Activated CD4-positive, CD25-positive, alpha-beta regulatory T cell treated with anti-CD3 and anti-CD28 coated beads, Interleukin-2, amount 50 U/mL, for 16 hours (primary cell): ENCODE measurements around the gene PRMT1.

ENCODE experiments used
- DNase-seq: peaks from one replicate; pipeline ENCODE4 v3.0.0-alpha.2; 2020; ENCODE audit warnings: low read depth, low spot score

Gene PRMT1

DNA sequence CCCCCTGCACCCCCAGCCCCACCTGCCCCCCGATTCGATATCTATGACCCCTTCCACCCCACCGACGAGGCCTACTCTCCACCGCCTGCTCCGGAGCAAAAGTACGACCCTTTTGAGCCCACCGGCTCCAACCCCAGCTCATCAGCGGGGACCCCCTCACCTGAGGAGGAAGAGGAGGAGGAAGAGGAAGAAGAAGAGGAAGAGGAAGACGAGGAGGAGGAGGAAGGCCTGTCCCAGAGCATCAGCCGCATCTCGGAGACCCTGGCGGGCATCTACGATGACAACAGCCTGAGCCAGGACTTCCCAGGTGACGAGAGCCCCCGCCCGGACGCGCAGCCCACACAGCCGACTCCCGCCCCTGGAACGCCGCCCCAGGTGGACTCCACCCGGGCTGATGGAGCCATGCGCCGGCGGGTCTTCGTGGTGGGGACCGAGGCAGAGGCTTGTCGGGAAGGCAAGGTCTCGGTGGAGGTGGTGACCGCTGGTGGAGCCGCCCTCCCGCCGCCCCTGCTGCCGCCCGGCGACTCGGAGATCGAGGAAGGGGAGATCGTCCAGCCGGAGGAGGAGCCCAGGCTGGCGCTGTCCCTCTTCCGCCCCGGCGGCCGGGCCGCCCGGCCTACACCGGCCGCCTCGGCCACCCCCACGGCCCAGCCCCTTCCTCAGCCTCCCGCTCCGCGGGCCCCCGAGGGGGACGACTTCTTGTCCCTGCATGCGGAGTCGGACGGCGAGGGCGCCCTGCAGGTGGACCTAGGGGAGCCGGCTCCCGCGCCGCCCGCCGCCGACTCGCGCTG lies 25.8 kb upstream of the PRMT1 start:
- no peak for DNase-seq

DNA sequence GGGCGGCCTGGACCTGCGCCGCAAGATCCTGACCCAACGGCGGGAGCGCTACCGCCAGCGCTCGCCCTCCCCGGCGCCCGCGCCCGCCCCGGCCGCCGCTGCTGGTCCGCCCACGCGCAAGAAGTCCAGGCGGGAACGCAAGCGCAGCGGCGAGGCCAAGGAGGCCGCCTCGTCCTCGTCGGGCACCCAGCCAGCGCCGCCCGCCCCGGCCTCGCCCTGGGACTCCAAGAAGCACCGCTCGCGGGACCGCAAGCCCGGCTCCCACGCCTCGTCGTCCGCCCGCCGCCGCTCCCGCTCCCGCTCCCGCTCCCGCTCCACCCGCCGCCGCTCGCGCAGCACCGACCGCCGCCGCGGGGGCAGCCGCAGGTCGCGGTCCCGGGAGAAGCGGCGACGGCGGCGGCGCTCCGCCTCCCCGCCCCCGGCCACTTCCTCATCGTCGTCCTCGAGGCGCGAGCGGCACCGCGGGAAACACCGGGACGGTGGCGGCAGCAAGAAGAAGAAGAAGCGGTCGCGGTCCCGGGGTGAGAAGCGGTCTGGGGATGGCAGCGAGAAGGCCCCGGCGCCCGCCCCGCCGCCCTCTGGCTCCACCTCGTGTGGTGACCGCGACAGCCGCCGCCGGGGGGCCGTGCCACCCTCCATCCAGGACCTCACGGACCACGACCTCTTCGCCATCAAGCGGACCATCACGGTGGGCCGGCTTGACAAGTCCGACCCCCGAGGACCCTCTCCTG lies 25.1 kb upstream of the PRMT1 start:
- DNase-seq: no peak

DNA sequence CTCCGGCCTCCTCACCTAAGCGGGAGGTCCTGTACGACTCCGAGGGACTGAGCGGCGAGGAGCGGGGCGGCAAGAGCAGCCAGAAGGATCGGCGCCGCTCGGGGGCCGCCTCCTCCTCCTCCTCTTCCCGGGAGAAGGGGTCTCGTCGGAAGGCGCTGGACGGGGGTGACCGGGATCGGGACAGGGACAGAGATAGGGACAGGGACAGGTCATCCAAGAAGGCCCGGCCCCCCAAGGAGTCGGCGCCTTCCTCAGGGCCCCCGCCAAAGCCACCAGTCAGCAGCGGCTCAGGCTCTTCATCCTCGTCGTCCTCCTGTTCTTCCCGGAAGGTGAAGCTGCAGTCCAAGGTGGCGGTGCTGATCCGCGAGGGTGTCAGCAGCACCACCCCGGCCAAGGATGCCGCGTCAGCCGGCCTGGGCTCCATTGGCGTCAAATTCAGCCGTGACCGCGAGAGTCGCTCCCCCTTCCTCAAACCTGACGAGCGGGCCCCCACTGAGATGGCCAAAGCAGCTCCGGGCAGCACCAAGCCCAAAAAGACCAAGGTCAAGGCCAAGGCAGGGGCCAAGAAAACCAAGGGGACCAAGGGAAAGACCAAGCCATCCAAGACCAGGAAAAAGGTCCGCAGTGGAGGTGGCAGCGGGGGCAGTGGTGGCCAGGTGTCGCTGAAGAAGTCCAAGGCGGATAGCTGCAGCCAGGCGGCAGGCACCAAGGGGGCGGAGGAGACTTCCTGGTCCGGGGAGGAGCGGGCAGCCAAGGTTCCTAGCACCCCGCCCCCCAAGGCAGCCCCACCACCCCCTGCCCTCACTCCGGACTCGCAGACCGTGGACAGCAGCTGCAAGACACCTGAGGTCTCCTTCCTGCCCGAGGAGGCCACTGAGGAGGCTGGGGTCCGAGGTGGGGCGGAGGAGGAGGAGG lies 24.3 kb upstream of the PRMT1 start:
- DNase-seq: no peak

DNA sequence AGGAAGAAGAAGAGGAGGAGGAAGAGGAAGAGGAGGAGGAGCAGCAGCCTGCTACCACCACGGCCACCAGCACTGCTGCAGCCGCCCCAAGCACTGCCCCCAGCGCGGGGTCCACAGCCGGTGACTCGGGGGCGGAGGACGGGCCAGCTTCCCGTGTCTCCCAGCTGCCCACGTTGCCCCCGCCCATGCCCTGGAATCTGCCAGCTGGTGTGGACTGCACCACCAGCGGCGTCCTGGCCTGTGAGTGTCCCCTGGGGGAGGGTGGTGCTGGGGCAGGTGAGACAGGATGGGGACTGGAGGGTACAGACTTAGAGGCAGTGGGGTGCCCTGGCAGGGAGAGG lies 23.6 kb upstream of the PRMT1 start:
- DNase-seq: no peak

DNA sequence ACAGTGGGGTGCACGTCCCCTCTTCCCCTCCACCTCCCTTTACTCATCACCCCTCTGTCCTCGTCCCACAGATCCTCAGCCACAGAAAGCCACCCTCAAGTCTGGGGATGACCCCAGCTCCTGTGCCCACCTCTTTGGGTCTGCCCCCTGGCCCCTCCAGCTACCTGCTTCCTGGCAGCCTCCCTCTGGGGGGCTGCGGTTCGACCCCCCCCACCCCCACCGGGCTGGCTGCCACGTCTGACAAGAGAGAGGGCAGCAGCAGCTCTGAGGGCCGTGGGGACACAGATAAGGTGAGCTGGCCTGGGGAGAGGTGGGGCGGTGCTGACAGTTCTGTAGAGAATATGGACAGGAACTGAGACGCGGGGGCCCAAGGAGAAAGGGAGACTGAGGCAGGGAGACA lies 22.5 kb upstream of the PRMT1 start:
- no peak for DNase-seq

DNA sequence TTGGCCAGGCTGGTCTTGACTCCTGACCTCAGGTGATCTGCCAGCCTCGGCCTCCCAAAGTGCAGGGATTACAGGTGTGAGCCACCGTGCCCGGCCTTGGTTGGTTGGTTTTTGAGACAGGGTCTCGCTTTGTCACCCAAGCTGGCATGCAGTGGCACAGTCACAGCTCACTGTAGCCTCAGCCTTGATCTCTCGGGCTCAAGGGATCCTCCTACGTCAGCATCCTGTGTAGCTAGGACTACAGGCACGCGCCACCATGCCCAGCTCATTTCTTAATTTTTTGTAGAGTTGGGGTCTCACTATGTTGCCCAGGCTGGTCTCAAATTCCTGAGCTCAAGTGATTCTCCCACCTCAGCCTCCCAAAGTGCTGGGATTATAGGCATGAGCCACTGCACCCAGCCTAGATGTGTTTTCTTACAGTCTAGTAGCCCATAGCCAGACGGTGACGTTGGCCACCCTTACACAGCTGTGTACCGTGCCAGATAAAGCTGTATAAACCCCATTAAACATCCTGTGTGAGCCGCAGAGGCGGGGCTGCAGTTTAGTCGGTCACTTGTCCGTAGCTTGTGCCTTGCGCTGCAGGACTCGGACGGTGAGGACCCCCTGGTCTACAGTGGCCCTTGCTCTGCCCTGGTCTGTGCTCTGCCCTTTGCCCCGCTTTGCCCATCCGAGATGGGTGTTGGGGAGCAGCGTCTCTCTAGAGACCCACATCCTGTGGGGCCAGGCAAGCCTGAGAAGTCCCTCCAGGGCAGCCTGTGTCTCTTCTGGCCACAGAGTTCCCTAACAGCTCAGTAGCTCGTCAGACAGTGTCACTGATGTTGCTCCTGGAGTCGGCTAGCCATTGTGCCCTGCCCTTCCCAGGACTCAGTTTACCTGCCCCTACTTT lies 21.3 kb upstream of the PRMT1 start:
- DNase-seq: no peak

GRCh38 chr19:49656456-49657109 lies 20.5 kb upstream of the PRMT1 start:
- DNase-seq: no peak

DNA sequence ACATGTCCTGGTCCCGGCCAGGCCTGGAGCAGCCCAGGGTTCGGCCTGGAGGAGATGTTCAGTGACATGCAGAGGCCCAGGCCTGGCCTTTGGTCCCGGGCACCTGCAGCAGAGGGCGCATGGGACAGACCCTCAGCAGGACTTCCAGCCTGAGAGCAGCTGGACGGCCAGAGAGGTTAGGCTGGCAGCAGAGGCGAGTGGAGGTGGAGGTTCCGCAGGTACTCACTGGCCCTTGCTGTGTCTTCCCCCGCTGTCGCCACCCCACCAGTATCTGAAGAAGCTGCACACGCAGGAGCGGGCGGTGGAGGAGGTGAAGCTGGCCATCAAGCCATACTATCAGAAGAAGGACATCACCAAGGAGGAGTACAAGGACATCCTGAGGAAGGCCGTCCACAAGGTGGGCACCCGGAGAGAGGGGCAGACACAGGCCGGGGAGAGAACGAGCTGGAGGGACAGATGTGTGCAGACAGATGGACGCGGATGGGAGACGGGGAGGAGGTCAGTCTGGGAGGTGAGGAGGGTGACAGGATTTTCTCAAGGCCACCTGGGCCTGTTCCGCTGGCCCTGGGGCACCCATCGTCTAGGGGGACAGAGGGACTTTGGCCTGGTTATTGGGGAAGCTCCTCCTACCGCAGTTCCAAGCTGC lies 19.5 kb upstream of the PRMT1 start:
- no peak for DNase-seq

DNA sequence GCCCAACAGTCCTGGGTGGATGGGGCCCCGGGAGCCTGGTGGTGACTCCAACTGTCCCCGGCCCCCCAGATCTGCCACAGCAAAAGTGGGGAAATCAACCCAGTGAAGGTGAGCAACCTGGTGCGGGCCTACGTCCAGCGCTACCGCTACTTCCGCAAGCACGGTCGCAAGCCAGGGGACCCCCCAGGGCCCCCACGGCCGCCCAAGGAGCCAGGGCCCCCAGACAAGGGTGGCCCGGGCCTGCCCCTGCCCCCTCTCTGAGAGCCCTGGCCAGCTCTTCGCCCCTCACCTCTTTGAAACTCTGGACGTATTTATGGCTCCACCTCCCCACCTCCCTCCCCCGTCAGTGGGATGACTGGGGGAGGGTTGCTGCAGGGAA lies 18.9 kb upstream of the PRMT1 start:
- DNase-seq: no peak

- DNase-seq: no peak
Observed at GRCh38 chr19:49658566-49659442, 18.3 kb upstream of the PRMT1 start.

DNA sequence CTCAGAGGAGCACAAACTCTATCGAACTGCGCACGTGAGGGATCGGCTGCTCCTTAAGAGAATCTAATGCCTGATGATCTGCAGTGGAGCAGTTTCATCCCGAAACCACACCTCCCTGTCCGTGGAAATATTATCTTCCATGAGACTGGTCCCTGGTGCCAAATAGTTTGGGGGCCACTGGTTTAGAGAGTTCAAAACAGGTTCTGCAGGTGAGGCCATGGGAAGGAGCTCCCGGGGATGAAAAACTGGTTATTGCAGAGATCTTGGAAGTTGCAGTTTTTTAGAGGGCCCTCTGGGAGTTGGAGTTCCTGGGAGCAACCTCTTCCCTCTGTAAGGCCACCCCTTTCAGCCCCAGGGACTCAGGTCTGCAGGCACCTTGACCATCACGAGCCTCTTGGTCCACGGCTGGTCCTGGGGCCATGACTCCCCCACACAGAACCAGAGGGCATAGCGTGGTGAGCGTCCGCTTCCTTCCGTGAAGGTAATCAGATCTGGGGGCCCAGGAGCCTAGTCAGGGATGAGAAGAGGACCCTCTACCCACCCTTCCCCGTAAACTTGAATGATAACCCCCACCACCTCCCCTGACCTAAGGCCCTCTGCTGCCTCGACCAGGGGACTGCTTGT lies 16.6 kb upstream of the PRMT1 start:
- no peak for DNase-seq

DNA sequence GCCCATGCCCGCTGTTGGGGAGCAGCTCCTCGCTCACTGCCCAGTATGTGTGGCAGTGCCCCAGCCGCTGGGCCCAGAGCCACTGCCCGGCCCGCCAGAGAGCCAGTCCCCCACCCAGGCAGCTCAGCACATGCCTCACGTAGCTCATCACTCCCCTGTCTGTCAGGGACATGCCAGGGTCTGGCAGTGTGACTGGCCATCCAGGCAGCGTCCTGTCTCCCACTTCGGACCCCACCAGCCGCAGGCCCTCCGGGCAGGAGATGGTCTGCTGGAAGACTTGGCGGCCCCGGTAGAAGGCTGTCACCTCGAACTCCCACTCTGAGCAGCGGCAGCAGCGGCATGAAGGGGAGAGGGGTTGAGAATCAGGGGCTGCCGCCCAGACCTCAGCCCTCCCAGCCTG lies 15.1 kb upstream of the PRMT1 start:
- no peak for DNase-seq

GRCh38 chr19:49663224-49663623 lies 13.8 kb upstream of the PRMT1 start:
- no peak for DNase-seq

DNA sequence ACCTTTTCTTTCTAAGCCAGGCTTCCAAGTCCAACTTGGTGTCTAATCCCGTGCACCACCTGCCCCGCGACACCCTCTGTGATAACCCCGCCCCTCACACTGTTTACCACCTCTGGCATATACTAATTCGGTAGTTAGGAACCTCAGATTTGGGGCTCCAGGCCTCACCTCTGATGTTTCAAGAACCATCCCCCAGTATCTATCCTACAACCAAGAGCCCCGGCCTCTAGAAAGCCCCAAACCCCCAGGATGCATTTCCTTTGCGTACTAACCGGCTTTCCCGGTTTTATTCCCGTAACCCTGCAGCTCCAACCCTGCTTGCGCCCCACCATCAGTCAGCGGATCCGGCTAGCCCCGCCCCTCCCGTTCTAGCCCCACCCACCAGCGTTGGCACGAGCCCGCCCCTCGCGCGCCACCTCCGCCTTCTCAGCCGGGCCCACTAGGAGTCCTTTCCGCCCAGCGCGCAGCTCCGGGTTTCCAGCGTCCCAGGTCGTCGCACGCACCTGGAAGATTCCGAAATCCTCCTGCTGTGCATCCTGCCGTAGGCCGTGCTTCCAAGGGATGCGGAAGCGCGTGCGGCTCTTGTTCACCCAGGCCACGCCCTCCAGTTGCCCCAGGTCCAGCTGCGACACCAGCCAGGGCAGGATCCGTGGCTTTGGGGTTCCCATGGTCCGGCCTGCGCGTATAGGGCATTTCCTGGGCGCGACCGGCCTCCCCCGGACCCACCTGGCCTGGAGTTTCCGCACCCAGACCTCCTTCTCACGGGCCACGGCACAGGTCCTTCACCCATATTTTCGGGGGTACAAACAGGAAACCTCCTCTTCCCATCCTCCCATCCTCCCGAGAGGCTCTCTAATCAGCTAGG lies 12.7 kb upstream of the PRMT1 start:
- DNase-seq: peak; percentile 82

DNA sequence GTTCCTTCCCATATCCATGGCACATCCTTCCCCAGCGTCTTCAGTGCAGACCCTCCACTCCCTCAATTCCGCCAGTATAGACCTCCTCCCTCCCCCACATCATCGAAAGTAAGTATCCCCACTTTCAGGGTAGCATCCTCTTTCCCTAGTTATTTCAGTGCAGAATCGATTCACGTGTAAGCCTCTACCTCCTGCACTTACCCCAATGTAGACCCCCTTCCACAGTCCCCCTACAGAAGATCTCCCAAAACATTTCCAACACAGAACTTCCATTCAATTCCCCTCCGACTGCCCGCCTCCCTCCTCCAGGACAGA lies 12.1 kb upstream of the PRMT1 start:
- DNase-seq: no peak

GRCh38 chr19:49665351-49666119 lies 11.5 kb upstream of the PRMT1 start, which contains the start of the genes BCL2L12 and IRF3:
TSS of gene BCL2L12 (plus strand) at chr19:49665933. CDS start at chr19:49666693, 760 bp downstream.
TSS of gene IRF3 (minus strand) at chr19:49665857. CDS start at chr19:49664838, 1,019 bp downstream.
- DNase-seq: peak; percentile 98

- DNase-seq: no peak
Observed at GRCh38 chr19:49666120-49666444, 11.0 kb upstream of the PRMT1 start.
